HPDE6-E6E7 (cell line): ENCODE data around the gene RNF217.

Source experiments
- DNase-seq: peaks from one replicate; pipeline ENCODE4 v3.0.0; 2011; ENCODE audit warnings: missing footprints; ENCODE audit errors: extremely low spot score

RNF217 gene

DNA sequence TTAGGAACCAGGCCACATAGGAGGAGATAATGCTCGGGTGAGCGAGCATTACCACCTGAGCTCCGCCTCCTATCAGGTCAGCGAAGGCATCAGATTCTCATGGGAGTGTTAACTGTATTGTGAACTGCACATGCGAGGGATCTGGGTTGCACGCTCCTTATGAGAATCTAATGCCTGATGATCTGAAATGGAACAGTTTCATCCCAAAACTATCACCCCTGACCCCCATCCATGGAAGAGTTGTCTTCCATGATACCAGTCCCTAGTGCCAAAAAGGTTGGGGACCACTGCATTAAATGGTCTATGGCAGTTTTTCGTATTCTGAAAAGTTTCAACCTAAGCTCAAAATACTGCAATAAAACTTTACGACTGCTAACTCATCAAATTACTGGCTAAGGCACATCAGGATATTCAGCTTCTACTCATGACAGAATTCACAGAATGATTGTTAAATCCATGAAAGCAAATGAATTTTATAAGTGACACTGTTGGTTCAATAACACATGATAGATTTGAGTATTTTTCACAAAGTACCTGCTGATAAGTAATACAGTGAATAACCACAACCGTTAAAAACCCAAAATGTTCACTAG is 25.9 kb downstream of the RNF217 start:
- no peak for DNase-seq

DNA sequence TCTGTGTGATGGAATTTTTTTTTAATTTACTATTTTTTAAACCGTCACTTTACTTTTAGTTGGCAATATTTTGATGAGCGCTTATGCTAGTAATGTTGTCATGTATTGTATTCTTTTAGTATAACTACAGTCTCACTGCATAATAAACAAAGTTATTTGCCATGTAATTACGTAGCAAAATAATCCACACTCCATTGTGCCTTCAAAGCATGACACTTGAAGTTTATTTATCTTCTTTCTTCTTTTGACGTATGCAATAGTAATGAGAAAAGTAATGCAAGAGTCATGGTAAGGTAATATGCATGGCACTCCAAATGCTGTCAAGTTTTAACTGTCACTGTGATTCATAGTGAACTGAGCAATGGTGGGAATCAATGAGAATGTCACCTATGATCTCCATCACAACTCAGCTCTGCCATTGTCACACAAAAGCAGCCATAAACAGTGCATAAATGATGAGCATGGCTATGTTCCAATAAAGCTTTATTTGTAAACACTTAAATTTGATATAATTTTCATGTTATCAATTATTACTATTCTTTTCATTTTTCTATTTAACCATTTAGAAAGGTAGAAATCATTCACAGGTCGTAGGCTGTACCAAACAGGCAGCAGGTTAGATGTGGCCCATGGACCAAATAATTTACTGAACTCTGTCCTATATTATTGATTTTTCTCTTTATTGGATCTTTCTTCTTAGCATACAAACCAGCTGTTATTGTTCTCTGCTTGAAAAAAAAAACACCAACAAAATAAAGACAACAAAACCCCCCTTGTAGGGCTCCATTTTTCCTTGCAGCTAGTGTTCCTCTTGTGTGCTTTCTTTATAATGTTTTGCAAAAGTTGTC is 27.1 kb downstream of the RNF217 start:
- no peak for DNase-seq

DNA sequence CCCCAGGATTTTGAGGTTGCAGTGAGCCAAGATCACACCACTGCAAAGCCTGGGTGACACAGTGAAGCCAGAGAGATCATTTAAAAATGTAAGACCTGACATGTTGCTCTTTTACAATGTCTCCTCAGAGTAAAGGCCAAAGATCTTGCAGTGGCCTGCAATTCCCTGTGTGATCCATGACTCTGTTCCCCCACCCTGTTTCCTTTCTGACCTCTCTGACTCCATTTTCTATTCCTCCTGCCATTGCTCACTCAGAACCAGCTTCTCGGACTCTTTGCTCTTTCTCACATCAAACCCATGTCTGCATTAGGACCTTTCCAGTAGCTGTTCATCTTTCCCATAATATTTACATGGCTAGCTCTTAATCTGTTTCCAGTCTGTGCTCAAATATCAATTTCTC is 28.8 kb downstream of the RNF217 start:
- DNase-seq = no peak

DNA sequence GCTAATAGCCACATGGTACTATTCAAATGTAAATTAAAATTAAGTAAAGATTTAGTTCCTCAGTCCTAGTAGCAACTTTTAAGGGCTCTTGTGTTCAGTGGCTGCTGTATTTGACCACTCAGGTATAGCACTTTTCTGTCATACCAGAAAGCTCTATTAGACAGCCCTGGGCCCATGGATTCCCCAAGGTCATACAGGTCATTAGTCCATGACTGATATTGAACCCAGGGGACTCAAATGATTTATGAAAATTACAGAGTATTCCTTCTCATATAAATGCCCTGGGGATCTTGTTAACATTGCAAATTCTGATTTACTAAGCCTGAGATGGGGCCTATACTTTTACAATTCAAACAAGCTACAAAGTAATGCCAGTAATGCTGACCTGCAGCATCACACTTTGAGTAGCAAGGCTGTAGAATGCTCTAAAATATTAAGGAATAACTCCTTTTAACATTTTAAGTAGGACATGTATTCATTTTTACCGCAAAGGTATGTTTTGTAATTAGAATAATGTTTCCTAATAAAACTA is 29.6 kb downstream of the RNF217 start:
- no peak for DNase-seq

DNA sequence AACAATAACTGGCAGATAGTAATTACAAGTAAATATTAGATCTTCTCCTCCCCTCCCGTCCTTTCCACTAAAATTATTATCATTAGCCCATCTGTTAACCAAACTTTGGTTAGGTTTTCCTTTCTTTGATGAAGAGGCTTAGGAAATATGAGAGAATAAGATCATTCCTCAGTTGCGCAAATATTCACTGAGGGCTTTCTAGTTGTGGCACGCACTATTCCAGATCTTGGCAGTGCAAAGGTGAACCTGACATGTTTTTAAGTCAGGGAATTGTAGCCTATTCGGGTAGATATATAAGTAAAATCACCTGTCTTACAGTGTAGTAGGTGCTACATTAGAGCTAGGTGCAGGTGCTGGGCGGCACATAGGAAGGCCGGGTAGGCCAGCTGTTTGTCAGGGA is 31.1 kb downstream of the RNF217 start:
- no peak for DNase-seq

DNA sequence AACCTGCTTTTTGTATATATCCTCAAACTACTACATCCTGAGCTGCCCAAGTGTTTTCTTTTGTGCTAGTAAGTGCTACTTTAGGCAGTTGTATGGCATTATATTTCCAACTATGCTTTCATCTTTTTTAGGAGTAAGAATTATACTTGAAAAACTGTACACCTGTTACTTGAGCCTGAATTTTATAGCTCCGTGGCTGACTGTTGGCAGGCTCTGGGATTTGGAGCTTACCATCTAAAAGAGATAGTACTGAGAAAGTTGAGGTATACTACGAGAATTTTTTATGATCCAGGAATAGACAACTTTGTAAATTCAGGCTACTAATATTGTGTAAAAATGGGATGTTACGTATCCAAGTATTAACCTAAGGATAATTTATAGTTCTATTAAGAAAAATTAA is 32.4 kb downstream of the RNF217 start:
- DNase-seq = no peak

DNA sequence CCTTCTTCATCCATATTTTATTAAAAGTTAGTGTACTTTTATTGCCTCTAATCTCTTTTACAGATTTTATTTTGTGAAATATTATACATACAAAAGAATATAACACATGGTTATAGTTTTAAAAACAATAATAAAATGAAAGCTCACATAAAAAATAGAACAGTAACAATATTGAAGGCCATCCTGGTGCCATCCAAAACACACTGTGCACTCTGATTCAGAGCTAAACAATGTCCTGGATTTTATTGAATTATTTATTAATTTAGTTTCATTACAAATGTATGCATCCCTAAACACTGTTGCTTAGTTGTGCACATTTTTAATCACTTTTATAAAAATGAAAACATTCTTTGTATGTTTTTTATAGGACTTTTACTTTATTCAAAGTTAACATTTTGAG is 32.9 kb downstream of the RNF217 start:
- DNase-seq = no peak

DNA sequence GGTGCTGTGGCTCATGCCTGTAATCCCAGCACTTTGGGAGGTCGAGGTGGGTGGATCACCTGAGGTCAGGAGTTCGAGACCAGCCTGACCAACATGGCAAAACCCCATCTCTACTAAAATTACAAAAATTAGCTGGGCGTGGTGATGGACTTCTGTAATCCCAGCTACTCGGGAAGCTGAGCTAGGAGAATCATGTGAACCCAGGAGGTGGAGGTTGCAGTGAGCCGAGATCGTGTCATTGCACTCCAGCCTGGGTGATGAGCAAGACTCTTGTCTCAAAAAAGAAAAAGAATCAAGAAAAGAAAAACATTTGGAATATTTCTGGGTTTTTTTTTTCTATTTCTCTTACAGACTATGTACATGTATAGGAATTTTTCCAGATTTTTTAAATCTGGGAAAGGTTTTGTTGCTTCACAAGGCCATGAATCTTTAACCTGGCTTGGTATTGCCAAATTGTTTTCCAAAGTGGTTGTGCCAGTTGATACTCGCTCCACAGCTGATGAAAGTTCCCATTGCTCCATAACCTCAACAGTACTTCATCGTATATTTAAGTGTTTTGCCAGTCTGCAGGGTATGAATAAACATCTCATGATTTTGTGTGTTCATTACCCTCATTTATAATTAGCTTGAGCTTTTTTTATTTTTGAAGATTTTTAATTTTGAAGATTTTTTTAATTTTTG is 33.5 kb downstream of the RNF217 start:
- DNase-seq = no peak

DNA sequence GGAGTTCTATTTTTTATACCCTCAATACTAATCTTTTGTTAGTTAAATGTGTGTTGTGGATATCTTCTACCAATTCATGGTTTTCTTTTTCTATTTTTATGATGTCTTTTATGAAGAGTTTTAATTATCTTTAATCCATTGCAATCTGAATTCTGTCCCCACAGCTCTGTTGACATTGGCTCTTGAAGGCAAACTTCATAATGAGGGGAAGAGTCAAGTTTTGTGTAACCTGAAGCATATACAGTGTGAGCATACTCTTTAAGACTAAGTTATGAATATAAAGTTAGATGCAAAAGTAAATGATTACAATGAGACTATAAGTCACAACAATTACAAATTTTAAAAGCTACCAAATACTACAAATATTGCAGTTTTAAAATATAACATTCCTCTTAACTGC is 34.2 kb downstream of the RNF217 start:
- no peak for DNase-seq

DNA sequence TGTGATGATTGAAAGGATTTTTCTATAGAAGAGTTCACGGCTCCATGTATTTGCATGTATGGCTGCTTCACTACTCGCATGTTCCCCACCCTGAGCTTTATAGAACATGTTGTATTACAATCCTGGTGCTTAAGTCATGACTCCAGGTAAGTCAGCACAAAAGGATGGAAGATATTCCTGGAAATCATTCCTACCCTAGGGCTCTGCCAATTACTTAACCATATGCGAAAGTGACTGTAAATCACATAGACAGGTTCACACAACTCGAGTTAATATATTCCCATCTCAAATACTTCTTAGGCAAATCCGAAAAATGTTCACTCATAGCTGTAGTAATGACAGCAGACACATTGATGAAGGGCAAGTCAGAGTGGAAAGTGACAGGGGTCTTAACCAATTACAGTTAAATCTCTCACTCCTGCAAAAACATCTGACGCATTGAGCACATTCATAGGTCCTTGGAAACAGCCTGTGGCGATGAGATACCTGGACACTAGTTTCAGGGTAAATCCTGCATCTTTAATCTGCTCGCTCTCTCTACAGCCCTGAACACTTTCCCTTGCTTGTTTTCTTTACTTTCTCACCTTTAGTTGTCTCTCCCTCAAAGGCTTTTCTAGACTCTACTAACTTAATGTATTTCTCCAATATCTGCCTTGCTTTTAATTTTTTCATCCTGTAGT is 35.1 kb downstream of the RNF217 start:
- DNase-seq = no peak

DNA sequence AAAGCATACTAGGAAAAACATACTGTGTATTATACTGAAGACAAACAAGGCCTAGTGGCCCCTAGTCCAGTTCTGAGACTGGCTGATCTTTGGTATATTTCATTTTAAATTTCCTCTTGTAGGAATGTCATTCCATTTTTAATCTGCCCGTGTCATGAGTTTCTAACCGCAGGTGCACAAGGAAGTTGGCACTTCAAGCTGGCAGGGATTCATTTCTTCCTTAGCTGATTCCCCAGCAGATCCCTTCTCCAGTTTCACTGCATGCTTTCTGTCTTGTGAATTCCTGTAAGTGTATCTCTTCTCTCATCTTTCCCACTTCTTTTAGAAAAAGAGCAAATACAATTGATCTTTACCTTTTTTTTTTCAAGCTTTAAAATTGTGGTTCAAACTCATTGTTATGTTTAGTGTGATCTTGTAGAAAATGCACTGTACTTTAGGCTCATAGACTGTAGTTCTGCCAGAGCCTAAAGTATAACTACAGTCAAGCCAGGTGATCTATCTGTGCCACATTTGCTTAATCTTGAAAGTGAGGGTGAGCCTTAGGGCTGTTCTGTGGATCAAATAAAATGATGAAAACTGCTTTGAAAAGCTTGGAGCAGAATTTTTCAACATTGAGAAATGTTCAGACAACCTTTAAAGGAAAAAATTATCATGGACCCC is 37.0 kb downstream of the RNF217 start:
- no peak for DNase-seq

DNA sequence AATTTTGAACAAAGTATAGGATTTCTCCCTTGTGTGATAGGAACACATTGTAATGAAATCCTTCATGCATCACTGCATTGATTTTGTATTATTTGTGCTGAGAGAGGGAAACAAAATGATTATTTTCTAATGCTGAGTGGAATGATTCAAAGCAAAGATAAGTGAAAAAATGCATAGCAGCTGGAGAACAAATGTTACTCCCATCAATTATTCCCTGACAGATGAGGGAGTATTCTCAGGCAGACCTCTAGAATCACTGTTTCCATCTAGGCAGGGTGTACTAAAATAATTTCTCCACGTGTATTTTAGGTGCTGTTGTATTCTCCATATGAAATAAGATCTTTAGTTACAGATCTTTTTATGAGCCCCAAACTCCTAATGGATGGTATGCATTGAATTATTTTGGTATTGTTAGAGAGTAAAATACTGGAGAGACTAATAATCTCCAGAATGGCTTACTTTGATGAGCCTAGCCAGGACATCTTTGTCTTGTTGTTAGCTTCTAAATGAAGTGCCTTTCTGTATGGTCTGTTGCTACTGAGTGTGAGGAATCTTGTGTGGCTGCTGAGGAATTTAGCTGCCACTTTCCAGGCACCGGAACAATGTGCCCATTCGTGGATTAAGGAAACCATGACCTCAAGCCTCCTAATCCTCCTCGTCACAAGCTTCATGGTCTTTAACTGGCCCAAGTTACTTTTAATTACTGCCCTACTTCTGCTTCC is 39.6 kb downstream of the RNF217 start:
- DNase-seq = no peak

DNA sequence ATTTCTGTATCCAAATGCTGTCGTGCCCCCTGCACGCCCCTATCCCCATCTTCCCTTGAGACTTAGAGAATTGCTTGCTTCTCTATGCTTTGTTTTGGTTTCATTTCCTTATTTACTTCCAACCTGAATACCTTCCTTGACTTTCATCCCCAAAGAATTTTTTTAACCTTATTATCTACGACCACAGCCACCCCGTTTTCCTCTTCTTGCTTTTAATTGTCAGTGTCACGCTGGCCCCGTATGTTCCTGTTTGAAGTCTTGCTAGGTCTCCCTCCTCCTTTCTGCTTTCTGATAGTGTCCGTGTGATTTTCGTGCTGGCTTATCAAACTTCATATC is 40.1 kb downstream of the RNF217 start:
- no peak for DNase-seq

DNA sequence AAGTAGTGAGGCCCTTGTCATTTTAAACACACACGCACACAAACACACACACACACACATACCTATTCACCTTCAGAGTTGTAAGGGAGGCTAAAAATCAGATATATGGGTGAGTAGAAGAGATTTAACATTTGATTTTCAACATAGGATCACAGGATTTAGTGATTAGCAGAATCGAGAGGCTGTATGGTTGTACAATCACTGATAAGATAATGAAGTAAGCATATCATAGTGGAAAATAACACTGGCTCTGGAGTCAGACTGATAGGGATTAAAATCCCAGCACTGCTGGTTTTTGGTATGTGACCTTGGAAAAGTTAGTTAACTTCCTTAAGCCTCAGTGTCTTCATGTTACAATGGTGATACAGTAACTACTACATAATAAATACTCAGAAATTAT is 40.8 kb downstream of the RNF217 start:
- no peak for DNase-seq

DNA sequence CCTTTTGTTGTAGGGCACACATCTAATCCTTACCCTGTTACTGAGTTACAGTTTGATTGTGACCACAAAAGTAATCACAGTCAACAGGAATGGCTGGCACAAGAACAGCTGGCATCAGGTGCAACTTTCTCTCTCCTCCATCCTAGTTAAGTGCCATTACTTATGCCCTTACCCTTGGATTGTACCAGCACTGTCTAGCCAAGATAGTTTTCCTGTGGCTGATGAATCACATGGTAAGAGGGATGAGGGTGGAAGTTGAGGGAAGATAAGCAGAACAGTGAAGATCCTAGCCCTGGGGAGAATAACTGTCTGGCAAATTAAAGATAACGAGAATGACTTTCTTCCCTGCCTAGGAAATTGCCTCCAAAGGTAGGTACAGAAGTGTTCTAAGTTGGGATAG is 42.0 kb downstream of the RNF217 start:
- no peak for DNase-seq

DNA sequence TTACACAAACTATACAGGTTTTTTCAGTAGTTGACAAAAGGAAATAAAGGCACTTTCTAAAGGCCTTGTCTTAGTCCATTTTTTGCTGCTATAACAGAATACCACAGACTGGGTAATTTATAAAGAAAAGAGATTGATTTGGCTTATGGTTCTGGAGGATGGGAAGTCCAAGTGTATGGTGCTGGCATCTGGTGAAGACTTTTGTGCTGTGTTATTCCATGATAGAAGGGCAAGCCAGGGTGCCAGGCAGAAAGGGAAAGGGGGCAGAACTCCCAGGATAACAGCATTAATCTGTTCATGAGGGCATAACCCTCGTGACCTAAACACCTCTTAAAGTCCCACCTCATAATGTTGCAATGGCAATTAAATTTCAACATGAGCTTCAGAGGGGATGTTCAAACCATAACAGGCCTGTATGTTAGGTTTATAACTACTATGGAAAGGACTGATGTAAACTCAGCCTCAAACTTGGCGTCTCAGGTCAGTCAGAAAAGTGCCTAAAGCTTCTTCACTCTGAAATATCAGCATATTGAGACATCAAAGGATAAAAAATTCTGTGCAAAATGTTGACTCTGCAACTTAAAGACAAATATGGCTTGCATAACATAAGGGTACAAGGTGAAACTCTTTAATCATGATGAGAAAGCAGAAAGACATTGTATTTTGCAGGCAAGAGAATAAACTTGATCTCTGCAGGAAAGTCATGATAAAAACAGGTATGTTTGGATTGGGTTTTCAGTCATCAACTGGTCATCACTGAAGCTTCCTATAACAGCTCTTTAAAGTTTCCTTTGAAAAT is 42.8 kb downstream of the RNF217 start:
- no peak for DNase-seq

DNA sequence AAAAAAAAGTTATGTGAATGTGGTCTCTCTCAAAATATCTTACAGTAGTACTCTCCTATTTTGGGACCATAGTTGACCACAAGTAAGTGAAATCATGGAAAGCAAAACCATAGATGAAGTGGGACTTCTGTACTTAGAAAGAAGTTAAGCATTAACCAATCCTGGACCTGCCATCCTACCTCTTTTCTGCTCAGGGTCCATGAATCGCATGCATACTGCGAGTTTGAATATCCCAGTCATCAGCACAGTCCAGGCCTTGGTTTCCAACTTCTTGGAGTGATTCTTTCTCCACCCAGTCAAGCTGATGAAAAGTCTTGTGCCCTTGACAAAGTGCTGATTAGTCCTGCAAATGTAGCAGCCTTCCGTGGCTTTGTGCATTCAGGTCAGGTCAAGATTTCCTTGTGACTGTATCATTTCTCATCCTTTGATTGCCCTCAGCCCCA is 46.0 kb downstream of the RNF217 start:
- DNase-seq = no peak

DNA sequence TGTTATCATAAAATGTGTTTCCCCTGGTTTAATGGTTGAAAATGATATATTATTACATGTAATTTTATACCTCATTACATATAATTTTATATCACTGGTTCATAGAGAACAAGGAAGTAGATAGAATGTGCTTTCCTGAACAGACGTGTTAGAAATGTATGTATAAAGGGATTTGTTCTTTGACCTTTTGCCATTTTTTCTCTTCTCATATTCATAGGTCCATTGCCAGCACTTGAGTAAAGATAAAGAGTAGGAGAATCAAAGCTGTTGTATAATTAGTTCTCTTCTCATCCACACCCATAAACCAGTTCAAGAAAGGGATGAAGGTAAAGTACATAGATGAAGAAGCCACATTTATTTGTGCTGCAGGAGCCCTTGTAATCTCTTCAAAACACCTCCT is 46.7 kb downstream of the RNF217 start:
- DNase-seq = no peak

DNA sequence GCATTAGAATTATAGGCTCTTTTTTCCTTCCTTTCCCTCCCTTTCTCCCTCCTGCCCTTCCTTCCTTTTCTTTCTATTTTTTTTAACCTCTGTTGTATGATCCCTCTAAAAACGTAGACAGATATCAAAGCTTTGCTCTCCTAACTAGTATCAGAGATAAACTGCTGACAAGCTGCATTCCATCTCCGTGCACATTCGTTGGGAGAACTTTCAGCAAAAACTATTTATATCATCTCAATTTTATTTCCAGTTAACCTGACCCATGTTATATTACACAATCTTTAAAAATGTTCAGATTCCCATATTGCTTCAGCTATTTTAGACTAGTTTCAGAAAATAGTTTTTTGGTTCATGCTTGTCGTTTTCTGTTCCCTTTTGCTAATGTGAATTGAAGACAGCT is 47.3 kb downstream of the RNF217 start:
- DNase-seq = no peak

DNA sequence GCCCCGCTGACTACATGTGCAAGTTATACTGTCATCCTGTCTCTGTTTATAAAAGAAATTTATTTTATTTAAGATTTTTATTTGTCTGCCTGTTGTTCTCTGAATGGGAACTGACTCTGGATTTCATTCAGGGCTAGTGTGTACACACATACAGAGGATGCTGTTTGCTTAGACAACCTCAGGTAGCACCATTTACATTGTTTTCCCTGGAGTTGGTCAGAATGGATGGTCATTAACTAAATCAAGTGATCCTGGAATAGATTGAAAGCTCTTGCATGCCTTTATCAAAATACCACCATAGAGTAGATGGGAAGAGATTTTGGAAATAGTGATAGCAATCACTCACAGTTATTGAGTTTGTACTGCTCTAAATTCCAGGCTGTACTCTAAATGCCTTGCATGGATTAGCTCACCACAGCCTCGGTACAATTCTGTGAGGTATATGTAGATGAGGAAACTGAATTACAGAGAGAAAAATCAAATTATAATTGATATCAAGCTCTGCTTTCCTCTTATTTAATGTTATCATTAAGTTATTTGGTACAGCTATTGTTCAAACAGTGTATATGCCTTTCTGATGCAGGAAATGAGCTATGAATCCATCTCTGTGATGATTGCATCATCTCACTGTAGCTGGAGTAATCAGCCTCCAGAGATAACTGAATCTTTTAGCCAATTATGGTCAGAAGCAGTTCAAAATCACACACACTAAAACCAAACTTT is 51.9 kb downstream of the RNF217 start:
- no peak for DNase-seq
